ENCODE measurements around the gene MIR17HG.

The MIR17HG gene

GRCh38 chr13:91369441-91369831, 21.9 kb downstream of the MIR17HG start:
- no peak for DNase-seq

DNA sequence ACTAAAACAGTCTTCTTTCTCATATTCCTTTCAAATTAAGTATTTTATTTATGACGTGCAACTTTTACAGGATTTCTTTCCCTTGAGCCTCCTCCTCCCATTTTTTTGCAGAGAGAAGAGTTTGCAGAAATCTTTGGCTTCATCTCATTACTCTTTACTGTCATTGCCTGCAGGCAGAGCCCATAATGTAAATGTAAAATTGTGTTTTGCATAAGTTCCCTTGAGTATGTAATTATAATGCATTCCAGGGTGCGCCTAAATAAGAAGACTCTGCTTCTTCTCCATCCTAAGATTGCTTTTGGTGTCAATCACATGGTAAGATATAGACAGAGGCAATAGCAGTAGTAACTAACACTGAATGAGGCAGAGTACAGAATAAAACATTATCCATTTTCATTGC, 23.0 kb downstream of the MIR17HG start:
- DNase-seq: no peak

GRCh38 chr13:91372911-91373310, 25.4 kb downstream of the MIR17HG start:
- no peak for DNase-seq

GRCh38 chr13:91375116-91375729, 27.7 kb downstream of the MIR17HG start:
- no peak for DNase-seq

DNA sequence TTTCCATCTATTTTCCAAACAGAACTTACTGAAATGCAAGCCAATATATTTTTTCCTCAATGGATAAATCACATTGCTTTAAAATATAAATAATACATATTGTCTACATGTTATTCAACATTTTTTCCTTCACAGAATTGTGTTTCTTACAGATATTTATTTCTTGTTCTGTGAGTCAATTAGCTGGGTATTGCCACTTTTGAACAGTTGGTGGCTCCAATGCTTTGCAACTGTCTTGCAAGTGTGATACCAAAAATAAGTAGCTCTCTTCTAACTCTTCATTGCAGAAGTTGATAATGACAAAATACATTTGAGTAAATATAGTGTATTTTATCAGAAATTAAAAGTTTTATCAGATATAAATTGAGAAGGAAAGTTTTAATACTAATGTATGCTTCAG, 33.9 kb downstream of the MIR17HG start:
- DNase-seq: no peak

DNA sequence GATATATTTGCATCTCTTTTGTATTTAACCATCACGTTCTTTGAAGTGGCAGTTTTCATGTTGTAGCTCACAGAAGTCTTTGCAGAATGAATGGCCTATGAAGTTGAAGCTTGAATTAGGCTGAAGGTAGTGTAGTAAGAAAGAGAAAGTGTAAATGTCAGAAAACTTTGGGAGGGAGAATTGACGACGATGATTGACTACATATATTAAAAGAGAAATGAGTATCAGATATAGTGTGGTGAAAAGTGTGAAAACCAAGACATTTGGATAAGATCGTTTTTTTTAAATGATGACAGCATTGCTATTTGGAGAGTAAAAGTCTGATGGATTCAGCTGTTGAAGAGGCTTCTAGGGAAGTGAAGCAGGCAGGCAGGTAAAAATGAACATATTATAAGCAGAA, 36.3 kb downstream of the MIR17HG start:
- DNase-seq: no peak

DNA sequence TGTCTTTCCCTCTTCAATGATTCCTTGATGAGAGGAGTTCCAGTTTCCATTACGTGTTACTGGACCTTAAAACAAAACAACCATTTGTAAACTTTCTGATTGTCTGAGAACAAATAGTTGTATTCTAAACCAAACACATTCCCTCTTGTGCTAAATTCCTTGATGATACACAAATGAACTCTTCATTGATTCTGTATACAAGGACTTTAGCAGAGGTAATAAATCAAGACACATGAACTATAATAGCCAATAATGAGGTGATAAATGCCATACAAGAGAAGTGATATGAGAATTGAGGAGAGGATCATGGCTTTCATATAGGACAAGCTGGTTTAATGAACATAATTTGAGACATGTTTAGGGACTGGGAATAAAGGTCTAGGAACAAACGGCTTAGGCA, 37.4 kb downstream of the MIR17HG start:
- no peak for DNase-seq

DNA sequence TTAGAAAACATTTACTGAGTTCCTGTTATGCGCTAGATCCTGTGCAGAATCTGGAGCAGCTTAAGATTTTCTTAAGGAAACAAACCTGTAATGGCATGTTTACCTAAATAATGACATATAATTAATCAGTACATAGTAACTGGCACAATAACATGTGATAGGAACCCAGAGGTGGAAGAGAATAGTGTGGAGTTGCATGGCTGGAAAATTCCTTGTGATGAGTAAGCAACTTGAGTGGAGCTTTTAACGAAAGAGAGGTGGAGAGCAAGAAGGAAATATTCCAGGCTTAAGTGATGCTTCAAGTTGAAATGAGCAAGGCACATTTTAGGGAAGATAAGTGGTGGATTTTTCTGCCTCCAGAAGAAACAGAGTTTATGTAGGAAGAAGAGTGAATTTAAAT, 41.7 kb downstream of the MIR17HG start:
- DNase-seq: no peak

- DNase-seq: no peak
Observed at GRCh38 chr13:91397595-91397994, 50.1 kb downstream of the MIR17HG start.

- DNase-seq: peak; percentile 90
Observed at GRCh38 chr13:91398413-91399188, 51.1 kb downstream of the MIR17HG start, which contains the start of gene GPC5. Gene GPC5, plus strand, starts transcription at chr13:91398621.

DNA sequence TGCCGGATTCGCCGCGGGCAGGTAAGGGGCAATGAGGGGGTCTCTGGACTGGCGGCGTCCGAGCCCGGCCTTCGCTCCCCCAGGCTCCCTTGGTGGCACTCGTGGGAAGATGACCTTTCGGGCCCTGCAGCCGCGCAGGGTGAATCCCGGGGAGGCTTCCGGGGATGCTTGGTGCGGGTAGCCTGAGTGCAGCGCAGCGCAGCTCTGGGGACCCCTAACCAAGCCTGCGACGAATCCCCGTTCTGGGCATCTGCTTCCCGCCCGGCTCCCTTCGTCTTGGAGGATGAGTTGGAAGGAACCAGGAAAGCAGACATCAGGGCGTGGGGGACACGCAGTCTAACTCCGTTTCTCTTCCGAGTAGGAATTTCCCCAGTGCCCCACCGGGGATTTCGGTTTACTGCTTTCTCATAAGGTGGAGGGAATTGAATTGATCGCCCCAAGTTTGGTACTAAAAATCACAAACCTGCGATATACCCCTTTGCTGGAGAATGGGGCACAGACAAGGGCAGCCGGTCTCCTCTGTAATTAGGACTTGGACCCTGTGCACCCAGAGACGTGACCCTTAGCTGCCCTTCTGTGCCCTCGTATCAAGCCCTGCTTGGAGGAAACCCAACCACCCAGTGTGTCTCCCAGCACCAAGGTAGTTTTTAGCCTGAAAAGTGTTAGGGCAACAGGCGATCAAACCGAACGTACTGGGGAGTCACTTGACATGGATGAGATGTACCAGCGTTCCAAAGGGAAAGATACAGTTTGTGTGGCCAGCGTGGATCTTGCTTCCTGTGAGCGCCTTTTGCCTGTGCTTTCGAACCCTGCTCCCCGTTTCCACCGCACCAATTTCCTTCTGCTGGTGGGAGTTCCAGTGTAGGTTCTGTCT, 51.9 kb downstream of the MIR17HG start:
- DNase-seq: peak; percentile 26

DNA sequence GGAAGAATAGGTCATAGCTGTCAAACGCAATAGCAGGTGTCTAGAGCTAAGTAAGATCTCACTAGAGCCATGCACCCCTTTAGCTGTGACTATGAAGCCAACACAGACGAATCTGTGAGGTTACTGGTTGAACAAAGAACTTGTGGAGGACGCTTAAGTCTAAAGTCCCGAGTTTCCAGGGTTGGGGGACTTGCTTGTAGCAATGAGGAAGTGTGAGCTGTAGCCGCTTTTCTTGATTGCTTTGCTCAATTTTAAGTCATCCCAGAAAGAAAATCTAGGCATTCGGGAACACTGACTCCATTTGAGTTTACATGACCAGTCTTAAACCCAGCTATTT, 52.5 kb downstream of the MIR17HG start:
- DNase-seq: no peak

- DNase-seq: no peak
Observed at GRCh38 chr13:91400671-91401070, 53.2 kb downstream of the MIR17HG start.

GRCh38 chr13:91401920-91402319, 54.4 kb downstream of the MIR17HG start:
- no peak for DNase-seq

Measured in stimulated activated CD8-positive, alpha-beta memory T cell treated with anti-CD3 and anti-CD28 coated beads, Interleukin-4, amount 100 ng/mL, for 48 hours (primary cell).